Fibroblast of the aortic adventitia (primary cell): ENCODE results near the gene IL22. TPM values are rescaled to one million over a fixed set of nuclear protein-coding genes. Genes with fewer than 3 reads are reported as not detected.

Experiments used
- DNase-seq: peaks from one replicate; pipeline ENCODE4 v3.0.0-alpha.2; 2010; ENCODE audit warnings: low read depth
- H3K4me3 ChIP-seq: 2 replicates; pipeline ENCODE4 v1.5.1; 2011; ENCODE audit warnings: low read depth, mild to moderate bottlenecking, control low read depth, low read length, moderate library complexity
- total RNA-seq: library from RNA; depleted of rRNA; stranded (reverse); fragments of >200 nt; gene quantifications from 2 replicates; pipeline ENCODE4 v1.2.3, GENCODE V29; 2012; ENCODE audit warnings: low replicate concordance
- TF ChIP-seq, protein P1 (sequence below): IDR thresholded peaks from 2 replicates; pipeline ENCODE4 v1.5.1; 2011; ENCODE audit warnings: mild to moderate bottlenecking, low read length, control low read depth, inconsistent platforms; ENCODE audit not compliant: insufficient read depth

Gene IL22
- total RNA-seq, 1 donor: not detected

DNA sequence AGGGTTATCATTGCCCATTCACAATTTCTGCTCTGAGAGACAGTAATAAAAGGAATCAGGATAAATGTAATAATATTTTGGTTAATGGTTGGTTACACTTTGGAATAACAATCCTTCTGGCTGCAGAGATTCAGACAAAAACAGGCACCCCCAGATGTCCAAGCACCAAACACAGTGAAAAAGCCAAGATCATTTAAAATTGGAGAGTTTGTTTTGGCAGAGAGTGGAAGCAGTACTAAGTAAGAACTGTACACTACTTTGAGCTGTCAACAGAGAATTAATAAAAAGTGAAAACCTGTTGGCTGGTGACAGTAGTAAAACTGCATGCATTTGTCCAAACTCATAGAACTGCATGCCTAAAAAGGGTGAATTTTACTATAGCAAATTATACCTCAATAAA lies 15.6 kb upstream of the IL22 start:
- TF ChIP-seq, protein P1, sequence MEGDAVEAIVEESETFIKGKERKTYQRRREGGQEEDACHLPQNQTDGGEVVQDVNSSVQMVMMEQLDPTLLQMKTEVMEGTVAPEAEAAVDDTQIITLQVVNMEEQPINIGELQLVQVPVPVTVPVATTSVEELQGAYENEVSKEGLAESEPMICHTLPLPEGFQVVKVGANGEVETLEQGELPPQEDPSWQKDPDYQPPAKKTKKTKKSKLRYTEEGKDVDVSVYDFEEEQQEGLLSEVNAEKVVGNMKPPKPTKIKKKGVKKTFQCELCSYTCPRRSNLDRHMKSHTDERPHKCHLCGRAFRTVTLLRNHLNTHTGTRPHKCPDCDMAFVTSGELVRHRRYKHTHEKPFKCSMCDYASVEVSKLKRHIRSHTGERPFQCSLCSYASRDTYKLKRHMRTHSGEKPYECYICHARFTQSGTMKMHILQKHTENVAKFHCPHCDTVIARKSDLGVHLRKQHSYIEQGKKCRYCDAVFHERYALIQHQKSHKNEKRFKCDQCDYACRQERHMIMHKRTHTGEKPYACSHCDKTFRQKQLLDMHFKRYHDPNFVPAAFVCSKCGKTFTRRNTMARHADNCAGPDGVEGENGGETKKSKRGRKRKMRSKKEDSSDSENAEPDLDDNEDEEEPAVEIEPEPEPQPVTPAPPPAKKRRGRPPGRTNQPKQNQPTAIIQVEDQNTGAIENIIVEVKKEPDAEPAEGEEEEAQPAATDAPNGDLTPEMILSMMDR: no peak
- peak; percentile 51 for DNase-seq
- no peak overlapping the region for H3K4me3 ChIP-seq

DNA sequence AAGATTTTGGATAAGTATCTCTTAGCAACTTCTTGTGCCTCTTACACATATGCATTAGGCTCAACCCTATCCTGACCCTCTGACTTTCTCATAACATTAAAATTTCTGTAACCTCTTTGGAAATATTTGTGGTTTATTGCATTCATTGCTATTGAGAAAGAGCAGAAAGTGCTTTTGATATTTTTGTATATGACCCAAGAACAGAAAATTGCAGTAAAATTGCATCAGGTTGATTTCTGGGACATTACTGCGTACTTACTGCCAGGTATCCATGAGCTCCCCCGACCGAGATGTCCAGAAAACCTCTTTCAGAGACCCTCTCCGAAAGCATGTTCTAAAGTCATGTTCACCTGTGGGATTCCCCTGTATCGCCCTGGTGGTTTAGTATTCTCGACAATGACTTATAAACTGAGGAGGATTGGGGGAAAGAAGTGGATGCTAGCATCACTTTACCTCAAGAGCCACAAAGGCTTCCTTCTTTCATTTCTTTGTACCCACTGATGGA lies 14.5 kb upstream of the IL22 start:
- H3K4me3 ChIP-seq: no peak overlapping the region
- peak; percentile 96 for DNase-seq
- TF ChIP-seq, protein P1: no peak

DNA sequence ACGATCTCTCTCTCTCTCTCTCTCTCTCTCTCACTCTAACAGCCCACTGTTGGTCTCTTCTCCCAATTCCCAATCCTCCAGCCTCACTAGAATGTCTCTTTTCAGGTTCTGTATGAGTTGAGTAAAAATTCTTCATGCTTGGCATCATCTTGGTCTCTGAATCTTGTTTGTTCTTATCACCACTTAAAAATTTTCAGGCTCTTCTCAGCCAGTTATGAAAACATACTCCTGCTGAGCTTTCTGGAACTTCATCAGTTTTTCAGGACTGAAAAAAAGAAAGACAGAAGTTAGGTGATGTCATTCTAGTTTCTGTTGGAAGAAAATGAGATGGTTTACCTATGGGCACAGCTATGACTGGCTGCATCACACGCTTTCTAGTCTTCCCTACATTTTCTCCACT lies 11.5 kb upstream of the IL22 start:
- DNase-seq: peak; percentile 88
- TF ChIP-seq, protein P1: no peak
- H3K4me3 ChIP-seq: no peak overlapping the region

DNA sequence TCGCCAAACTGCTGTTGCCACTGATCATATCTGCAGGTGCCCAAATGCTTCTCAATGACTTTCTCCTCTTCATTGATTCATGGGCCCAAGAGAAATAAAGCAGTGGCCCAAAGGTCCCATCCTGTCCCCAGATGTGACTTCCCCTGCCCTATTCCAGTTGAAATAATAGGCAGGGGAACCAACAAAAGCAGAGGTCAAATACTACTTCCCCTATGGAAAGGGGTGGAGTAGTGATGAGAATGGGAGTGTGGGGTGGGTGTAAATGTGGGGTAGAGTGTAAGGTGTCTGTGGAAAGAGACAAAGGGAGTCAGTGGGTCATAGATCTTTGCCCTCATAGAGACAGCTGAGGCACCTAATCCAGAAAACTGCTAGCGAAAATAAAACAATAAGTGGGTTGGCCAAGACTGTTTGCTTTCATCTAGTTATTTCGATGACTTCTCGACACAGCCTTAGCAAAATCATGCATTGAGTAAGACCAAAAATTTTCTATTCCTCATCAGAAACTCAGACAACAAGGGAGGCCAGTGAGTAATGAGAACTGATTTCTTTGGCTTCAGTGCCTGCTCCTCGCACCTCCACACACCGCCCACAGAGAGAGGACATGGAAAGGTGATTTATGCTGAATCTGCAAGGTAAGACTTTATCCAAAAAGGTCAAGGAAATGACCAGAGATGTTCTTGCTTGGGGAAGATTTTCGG lies 10.9 kb upstream of the IL22 start:
- no peak overlapping the region for H3K4me3 ChIP-seq
- DNase-seq: peak; percentile 54
- TF ChIP-seq, protein P1: no peak

DNA sequence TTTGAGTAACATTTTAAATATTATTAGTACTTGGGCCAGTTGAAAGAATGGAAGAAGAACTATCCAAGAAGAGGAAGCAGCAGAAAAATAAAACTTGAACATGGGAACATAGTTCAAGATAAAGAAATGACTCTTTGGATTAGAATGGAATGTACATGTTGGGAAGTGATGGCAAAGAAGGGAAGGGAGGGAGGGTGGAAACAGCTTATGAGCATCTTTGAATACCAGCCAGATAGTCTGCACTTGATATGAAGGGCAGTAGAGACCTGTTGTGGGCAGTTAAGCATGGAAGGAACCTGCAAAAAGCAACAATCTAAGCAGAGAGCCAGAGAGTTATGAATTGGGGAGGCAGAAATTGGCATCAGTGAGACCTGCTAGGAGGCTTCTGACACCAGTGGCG lies 10.0 kb upstream of the IL22 start:
- peak; percentile 85 for DNase-seq
- no peak overlapping the region for H3K4me3 ChIP-seq
- TF ChIP-seq, protein P1: no peak

DNA sequence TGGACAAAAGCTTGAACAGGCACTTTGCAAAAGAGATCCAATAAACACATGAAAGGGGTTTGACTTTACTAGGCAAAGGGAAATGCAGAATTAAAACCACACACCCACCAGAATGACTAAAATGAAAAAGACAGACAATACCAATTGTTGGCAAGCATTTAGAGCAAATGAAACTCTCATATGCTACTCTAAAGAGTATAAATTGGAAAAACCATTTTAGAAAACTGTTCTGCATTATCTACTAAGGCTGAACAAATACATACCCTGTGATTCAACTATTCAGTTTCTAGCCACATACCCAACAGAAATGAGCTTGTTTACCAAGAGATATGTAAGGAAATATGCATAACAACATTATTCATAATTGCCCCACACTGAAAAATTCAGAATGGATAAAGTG lies 8.5 kb upstream of the IL22 start:
- no peak for DNase-seq
- no peak overlapping the region for H3K4me3 ChIP-seq
- TF ChIP-seq, protein P1: no peak

DNA sequence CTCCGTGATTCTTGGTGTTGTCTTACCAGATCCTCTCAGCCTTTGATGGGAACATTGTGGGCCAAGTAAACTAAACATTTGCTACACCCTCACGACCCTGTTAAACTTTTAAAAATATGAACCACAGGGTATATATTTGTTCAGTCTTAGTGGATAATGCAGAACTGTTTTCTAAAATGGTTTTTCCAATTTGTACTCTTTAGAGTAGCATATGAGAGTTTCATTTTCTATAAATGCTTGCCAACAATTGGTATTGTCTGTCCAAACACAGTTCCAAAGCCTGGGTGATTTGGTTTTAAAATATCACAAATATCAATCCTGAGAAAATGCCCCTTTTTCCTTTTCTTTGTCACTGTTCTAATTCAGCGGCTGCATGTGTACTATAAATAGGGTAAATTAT lies 6.7 kb upstream of the IL22 start:
- DNase-seq: no peak
- TF ChIP-seq, protein P1: no peak
- H3K4me3 ChIP-seq: no peak overlapping the region
